A673 (cell line): Measurements from ENCODE around the gene KLHDC4. TPM values are rescaled to one million over a fixed set of nuclear protein-coding genes. Genes with fewer than 3 reads are reported as not detected.

ENCODE experiments used
- BruUV-seq: library from RNA; stranded (reverse); fragments of 400-500 nt; replicated peaks from 2 replicates; lab custom pipeline; 2021; lab: Mats Ljungman, UMichigan
- CTCF ChIA-PET: fragments of 300-600 bp; sonication (Branson Sonifier 250); formaldehyde crosslinking; loops from one replicate; lab custom pipeline; 2022; ENCODE audit warnings: antibody characterized with exemption; lab: Charles Lee
- POLR2A ChIA-PET: fragments of 300-600 bp; sonication (Branson Sonifier 250); formaldehyde crosslinking; loops from one replicate; lab custom pipeline; 2022; ENCODE audit warnings: antibody characterized with exemption; ENCODE audit not compliant: low non-redundant PET; lab: Charles Lee
- DNase-seq: peaks from one replicate; pipeline ENCODE4 v3.0.0-alpha.2; 2015; ENCODE audit warnings: low spot score
- H3K27ac ChIP-seq: fragments of 200-600 bp; sonication (generic); 2 replicates; pipeline ENCODE4 v1.5.1; 2016; ENCODE audit warnings: mixed run types, low read depth, mild to moderate bottlenecking, mixed read lengths, antibody characterized with exemption, low read length; ENCODE audit not compliant: poor library complexity, severe bottlenecking
- H3K27me3 ChIP-seq: fragments of 200-600 bp; sonication (generic); replicated peaks from 2 replicates; pipeline ENCODE4 v1.6.1; 2017; ENCODE audit warnings: mixed run types, low read depth, mild to moderate bottlenecking, mixed read lengths, antibody characterized with exemption, low read length; ENCODE audit not compliant: insufficient read depth, poor library complexity
- H3K36me3 ChIP-seq: fragments of 200-600 bp; sonication (generic); 2 replicates; pipeline ENCODE4 v1.6.1; 2016; ENCODE audit warnings: mixed run types, mild to moderate bottlenecking, mixed read lengths, antibody characterized with exemption, low read length; ENCODE audit not compliant: insufficient read depth, poor library complexity, severe bottlenecking
- H3K4me1 ChIP-seq: fragments of 200-600 bp; sonication (generic); 2 replicates; pipeline ENCODE4 v1.6.1; 2017; ENCODE audit warnings: mixed run types, mild to moderate bottlenecking, mixed read lengths, antibody characterized with exemption, low read length; ENCODE audit not compliant: insufficient read depth, poor library complexity, severe bottlenecking
- H3K4me3 ChIP-seq: fragments of 200-600 bp; sonication (generic); 2 replicates; pipeline ENCODE4 v1.5.1; 2016; ENCODE audit warnings: low read depth, mixed run types, mild to moderate bottlenecking, mixed read lengths, low read length; ENCODE audit not compliant: poor library complexity, severe bottlenecking
- H3K9me3 ChIP-seq: fragments of 200-600 bp; sonication (generic); 2 replicates; pipeline ENCODE4 v1.6.1; 2016; ENCODE audit warnings: mixed run types, low read depth, mild to moderate bottlenecking, mixed read lengths, antibody characterized with exemption, low read length; ENCODE audit not compliant: poor library complexity, severe bottlenecking
- CTCF ChIP-seq: fragments of 300-800, 200-600 bp; sonication (generic); conservative IDR thresholded peaks from 2 replicates; pipeline ENCODE4 v1.5.1; 2017; ENCODE audit warnings: low read depth, mild to moderate bottlenecking, antibody characterized with exemption, low read length, moderate library complexity, mixed read lengths
- EZH2 ChIP-seq: fragments of 200-600 bp; sonication (generic); IDR thresholded peaks from 2 replicates; pipeline ENCODE4 v1.6.1; 2017; ENCODE audit warnings: borderline replicate concordance, low read depth, mild to moderate bottlenecking, mixed read lengths, antibody characterized with exemption, low read length; ENCODE audit not compliant: poor library complexity, severe bottlenecking
- intact Hi-C: fragments of 100-400 bp; cut with micrococcal nuclease; formaldehyde crosslinking; loops from one replicate; pipeline ENCODE4 v1.10.0; 2022; ENCODE audit not compliant: unreplicated experiment
- total RNA-seq: library from RNA; stranded (reverse); gene quantifications from 2 replicates; pipeline ENCODE4 v1.2.3, GENCODE V29; 2021

Gene KLHDC4
- total RNA-seq, 1 experiment from 2014 or later, result 86.6 TPM

GRCh38 chr16:87739801-87740200, 26.0 kb downstream of the KLHDC4 start:
- no peak for TF ChIP-seq EZH2
- no peak for TF ChIP-seq CTCF

GRCh38 chr16:87736008-87736382, 29.8 kb downstream of the KLHDC4 start:
- ChIA-PET POLR2A (no interaction called here), CTCF (no interaction called here)
- no peak overlapping the region for H3K4me3 ChIP-seq

More at GRCh38 chr16:87739801-87740200, 26.0 kb downstream of the KLHDC4 start:
- H3K9me3 ChIP-seq, result no peaks in the 10 kb centered on the region
- intact Hi-C loops, result no loop called here
- no TSS peak for BruUV-seq
- H3K27ac ChIP-seq, result no peak overlapping the region
- peaks cover 18% of the 10 kb centered on the region for H3K36me3 ChIP-seq
- no peak for DNase-seq
- no peaks in the 10 kb centered on the region for H3K27me3 ChIP-seq
- ChIA-PET CTCF (no interaction called here), POLR2A (no interaction called here)
- H3K4me1 ChIP-seq, result peaks cover 6% of the 10 kb centered on the region
- no peak overlapping the region for H3K4me3 ChIP-seq

GRCh38 chr16:87735270-87736007, 30.3 kb downstream of the KLHDC4 start:
- TF ChIP-seq EZH2, result no peak
- no TSS peak for BruUV-seq
- peaks cover 6% of the 10 kb centered on the region for H3K36me3 ChIP-seq
- H3K9me3 ChIP-seq, result no peaks in the 10 kb centered on the region
- intact Hi-C loops, result no loop called here
- no peak overlapping the region for H3K4me3 ChIP-seq
- no peaks in the 10 kb centered on the region for H3K4me1 ChIP-seq
- H3K27me3 ChIP-seq, result no peaks in the 10 kb centered on the region
- CTCF ChIA-PET, result no interaction called here
- POLR2A ChIA-PET, result no interaction called here
- no peak overlapping the region for H3K27ac ChIP-seq
- no peak for DNase-seq

More at GRCh38 chr16:87736008-87736382, 29.8 kb downstream of the KLHDC4 start:
- H3K9me3 ChIP-seq, result no peaks in the 10 kb centered on the region
- TF ChIP-seq CTCF (no peak), EZH2 (no peak)
- H3K27me3 ChIP-seq, result no peaks in the 10 kb centered on the region
- no peak for DNase-seq
- peaks cover 7% of the 10 kb centered on the region for H3K36me3 ChIP-seq
- H3K27ac ChIP-seq, result no peak overlapping the region
- no peaks in the 10 kb centered on the region for H3K4me1 ChIP-seq
- intact Hi-C loops, result no loop called here
- no TSS peak for BruUV-seq

- ChIA-PET POLR2A (interaction anchor here (0.6 to 0.7 kb wide), 2 partner anchors 43 to 72 kb away, joined by 3 to 4 read pairs; no protein-coding TSS in a partner anchor), CTCF (interaction anchor here (0.5 kb wide), 1 partner anchor 32 kb away, joined by 4 read pairs; no protein-coding TSS in a partner anchor)
- no peak overlapping the region for H3K27ac ChIP-seq
- BruUV-seq, result no TSS peak
- intact Hi-C loops, result no loop called here
- H3K4me3 ChIP-seq, result no peak overlapping the region
- peak; percentile 18 for DNase-seq
- peaks cover 7% of the 10 kb centered on the region for H3K36me3 ChIP-seq
- H3K9me3 ChIP-seq, result no peaks in the 10 kb centered on the region
- H3K4me1 ChIP-seq, result no peaks in the 10 kb centered on the region
- TF ChIP-seq CTCF (no peak), EZH2 (no peak)
- H3K27me3 ChIP-seq, result no peaks in the 10 kb centered on the region
These were observed 31.1 kb downstream of the KLHDC4 start for GRCh38 chr16:87734644-87735043.
